CD8-positive, alpha-beta memory T cell (primary cell): ENCODE results near the gene NFYB. TPM values are rescaled to one million over a fixed set of nuclear protein-coding genes. Genes with fewer than 3 reads are reported as not detected.

Source experiments
- CTCF ChIA-PET: fragments of 350-600 bp; sonication (Branson Sonifier 250); formaldehyde crosslinking; loops from one replicate; lab custom pipeline; 2021; ENCODE audit warnings: antibody characterized with exemption; lab: Charles Lee
- POLR2A ChIA-PET: fragments of 350-600 bp; sonication (Branson Sonifier 250); formaldehyde crosslinking; loops from one replicate; lab custom pipeline; 2021; ENCODE audit warnings: antibody characterized with exemption; lab: Charles Lee
- DNase-seq, 5 donors: peaks; one replicate each; pipeline versions ENCODE4 v3.0.0 to v3.0.0-alpha.2; 2020 to 2022; ENCODE audit warnings: mixed read lengths in 1 of 5
- H3K27ac ChIP-seq: one replicate; pipeline ENCODE4 v1.7.0; 2013; ENCODE audit warnings: low read depth, mild to moderate bottlenecking, low read length, moderate library complexity
- H3K27me3 ChIP-seq: 2 replicates; pipeline ENCODE4 v1.7.0; 2013; ENCODE audit warnings: low read length, mild to moderate bottlenecking; ENCODE audit not compliant: insufficient read depth, poor library complexity, severe bottlenecking
- H3K36me3 ChIP-seq: 2 replicates; pipeline ENCODE4 v1.7.0; 2013; ENCODE audit warnings: mild to moderate bottlenecking, low read length, moderate library complexity; ENCODE audit not compliant: insufficient read depth
- H3K4me1 ChIP-seq: 2 replicates; pipeline ENCODE4 v1.7.0; 2013; ENCODE audit warnings: mild to moderate bottlenecking, low read length, moderate library complexity; ENCODE audit not compliant: insufficient read depth
- H3K4me3 ChIP-seq: 2 replicates; pipeline ENCODE4 v1.7.0; 2013; ENCODE audit warnings: mild to moderate bottlenecking, low read length
- H3K9me3 ChIP-seq: 2 replicates; pipeline ENCODE4 v1.7.0; 2013; ENCODE audit warnings: mild to moderate bottlenecking, low read length
- H3K27ac Mint-ChIP-seq, 8 donors: one replicate each; pipeline ENCODE4 v1.8.0; 2020 to 2021; ENCODE audit warnings: mixed read lengths in 8 of 8, mild to moderate bottlenecking in 6 of 8, inconsistent platforms in 3 of 8, moderate library complexity in 3 of 8
- H3K27me3 Mint-ChIP-seq, 2 donors: one replicate each; pipeline ENCODE4 v1.8.0; 2020 to 2021; ENCODE audit warnings: mixed read lengths in 2 of 2, mild to moderate bottlenecking in 1 of 2, moderate library complexity in 1 of 2
- H3K36me3 Mint-ChIP-seq, 3 donors: one replicate each; pipeline ENCODE4 v1.8.0; 2020 to 2021; ENCODE audit warnings: mixed read lengths in 3 of 3, inconsistent platforms in 1 of 3, mild to moderate bottlenecking in 1 of 3
- H3K4me1 Mint-ChIP-seq, 3 donors: one replicate each; pipeline ENCODE4 v1.8.0; 2020 to 2021; ENCODE audit warnings: mixed read lengths in 3 of 3, inconsistent platforms in 1 of 3, mild to moderate bottlenecking in 1 of 3
- H3K4me3 Mint-ChIP-seq, 7 donors: one replicate each; pipeline ENCODE4 v1.8.0; 2020 to 2021; ENCODE audit warnings: mixed read lengths in 7 of 7, mild to moderate bottlenecking in 6 of 7, moderate library complexity in 4 of 7, inconsistent platforms in 2 of 7
- H3K9me3 Mint-ChIP-seq, 5 donors: one replicate each; pipeline ENCODE4 v1.8.0; 2020 to 2022; ENCODE audit warnings: mixed read lengths in 5 of 5, mild to moderate bottlenecking in 3 of 5, moderate library complexity in 2 of 5, inconsistent platforms in 1 of 5
- polyA plus RNA-seq: library from polyadenylated mRNA; unstranded; fragments of 300-500 nt; fragmentation: Illumina TruSeq; gene quantifications from one replicate; pipeline ENCODE4 v1.2.3, GENCODE V29; 2021
- total RNA-seq, 2 experiments: library from RNA; stranded (reverse); gene quantifications; one replicate each; pipeline ENCODE4 v1.2.3, GENCODE V29; 2021

Gene NFYB
- total and polyA plus RNA-seq, 3 experiments from 2014 or later = 25.5 to 41.1 (median 27.5) TPM

DNA sequence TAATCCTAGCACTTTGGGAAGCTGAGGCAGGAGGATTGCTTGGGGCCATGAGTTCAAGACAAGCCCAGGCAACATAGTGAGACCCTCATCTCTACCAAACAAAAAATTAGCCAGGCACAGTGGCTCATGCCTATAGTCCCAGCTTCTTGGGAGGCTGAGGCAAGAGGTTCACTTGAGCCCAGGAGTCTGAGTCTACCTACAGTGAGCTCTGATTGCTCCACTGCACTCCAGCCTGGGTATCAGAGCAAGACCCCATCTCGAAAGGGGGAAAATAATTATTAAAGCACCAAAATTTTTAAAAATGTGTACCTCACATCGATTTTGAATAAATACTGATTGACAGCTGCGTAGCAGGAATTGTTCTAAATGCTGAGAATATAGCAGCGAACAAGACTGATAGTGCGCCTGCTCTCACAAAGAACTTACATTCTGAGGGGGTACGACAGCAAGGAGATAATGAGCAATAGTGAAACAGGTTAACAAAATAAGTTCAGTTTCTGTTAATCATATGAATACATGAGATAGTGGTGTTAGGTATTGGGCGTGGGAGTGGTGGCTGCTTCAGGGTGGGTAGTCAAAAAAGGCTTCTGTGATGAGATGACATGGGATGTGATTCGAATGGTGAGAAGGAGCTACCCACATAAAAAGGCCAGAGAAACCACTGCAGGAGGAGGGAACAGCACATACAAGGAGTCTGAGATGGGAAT is 54.1 kb downstream of the NFYB start:
- H3K4me3 Mint-ChIP-seq = no peak overlapping the region
- H3K36me3 ChIP-seq = peaks cover 11% of the 10 kb centered on the region
- no peaks in the 10 kb centered on the region for H3K9me3 Mint-ChIP-seq
- H3K27me3 ChIP-seq = no peaks in the 10 kb centered on the region
- H3K4me1 ChIP-seq = no peaks in the 10 kb centered on the region
- peak overlapping the region in 4 of 8 donors; percentile 30 to 64 (median 50) for H3K27ac Mint-ChIP-seq
- H3K4me3 ChIP-seq = no peak overlapping the region
- peaks cover 5 to 7% (median 7%) of the 10 kb centered on the region in 3 donors for H3K4me1 Mint-ChIP-seq
- POLR2A ChIA-PET = no interaction called here
- peaks cover 4 to 71% (median 29%) of the 10 kb centered on the region in 3 donors for H3K36me3 Mint-ChIP-seq
- no peak for DNase-seq
- no peaks in the 10 kb centered on the region for H3K9me3 ChIP-seq
- CTCF ChIA-PET = interaction anchor here (1.5 kb wide), 1 partner anchor 25 kb away, joined by 4 read pairs; no protein-coding TSS in a partner anchor
- no peak overlapping the region for H3K27ac ChIP-seq
- H3K27me3 Mint-ChIP-seq = no peaks in the 10 kb centered on the region

DNA sequence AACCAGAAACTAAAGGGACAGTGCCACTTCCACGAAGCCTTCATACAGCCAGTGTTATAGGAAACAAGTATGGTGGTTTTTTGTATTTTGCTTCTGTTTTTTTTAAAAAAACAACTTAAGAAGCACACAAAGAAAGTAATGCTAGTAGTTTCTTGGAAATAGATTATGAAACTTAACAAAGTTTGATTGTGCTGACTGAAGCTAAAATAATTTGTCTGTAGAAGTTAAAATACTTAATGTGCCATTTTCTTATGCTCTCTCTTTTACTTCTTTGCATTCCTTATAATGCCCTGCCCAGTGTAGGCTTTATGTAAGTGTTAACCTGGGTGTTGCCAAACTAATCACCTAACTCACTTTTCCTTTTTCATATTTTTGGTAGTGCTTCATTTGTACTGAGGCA is 57.2 kb downstream of the NFYB start:
- Histone ChIP-seq H3K27ac (no peak overlapping the region), H3K4me1 (no peaks in the 10 kb centered on the region), H3K36me3 (peaks cover 8% of the 10 kb centered on the region), H3K4me3 (no peak overlapping the region), H3K27me3 (no peaks in the 10 kb centered on the region), H3K9me3 (no peaks in the 10 kb centered on the region)
- ChIA-PET CTCF (no interaction called here), POLR2A (no interaction called here)
- peaks cover 4 to 63% (median 28%) of the 10 kb centered on the region in 3 donors for H3K36me3 Mint-ChIP-seq
- peaks cover 19 to 24% (median 19%) of the 10 kb centered on the region in 3 donors for H3K4me1 Mint-ChIP-seq
- H3K4me3 Mint-ChIP-seq = no peak overlapping the region
- no peaks in the 10 kb centered on the region for H3K27me3 Mint-ChIP-seq
- no peaks in the 10 kb centered on the region for H3K9me3 Mint-ChIP-seq
- H3K27ac Mint-ChIP-seq = peak overlapping the region in 1 of 8 donors; percentile 29
- no peak for DNase-seq

DNA sequence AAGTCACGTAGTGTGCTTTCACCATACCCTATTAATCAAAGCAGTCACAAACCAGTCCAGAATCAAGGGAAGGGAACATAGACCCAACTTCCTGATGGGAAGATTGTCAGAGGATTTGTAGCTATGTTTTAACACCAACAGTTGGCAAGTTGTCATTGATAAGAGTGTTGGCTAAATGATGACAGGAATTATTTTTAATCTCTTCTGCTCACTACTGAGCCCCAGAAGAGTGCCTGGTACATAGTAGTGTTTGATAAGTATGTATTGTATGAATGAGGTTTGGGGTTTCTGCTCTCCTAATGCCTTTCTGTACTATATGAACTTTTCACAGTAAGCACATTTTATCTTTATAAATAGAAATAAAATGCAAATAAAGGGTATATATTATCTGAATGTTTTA is 59.0 kb downstream of the NFYB start:
- no peak for DNase-seq
- Mint-ChIP-seq H3K36me3 (peaks cover 4 to 53% (median 19%) of the 10 kb centered on the region in 3 donors), H3K4me1 (peaks cover 15 to 28% (median 19%) of the 10 kb centered on the region in 3 donors), H3K27ac (no peak overlapping the region), H3K27me3 (no peaks in the 10 kb centered on the region), H3K9me3 (no peaks in the 10 kb centered on the region), H3K4me3 (peak overlapping the region in 1 of 7 donors; percentile 15)
- no peaks in the 10 kb centered on the region for H3K27me3 ChIP-seq
- no peaks in the 10 kb centered on the region for H3K4me1 ChIP-seq
- POLR2A ChIA-PET = no interaction called here
- no peak overlapping the region for H3K27ac ChIP-seq
- H3K4me3 ChIP-seq = no peak overlapping the region
- H3K36me3 ChIP-seq = peaks cover 8% of the 10 kb centered on the region
- H3K9me3 ChIP-seq = no peaks in the 10 kb centered on the region
- CTCF ChIA-PET = interaction anchor here (1.4 kb wide), 1 partner anchor 17 kb away, joined by 3 read pairs; no protein-coding TSS in a partner anchor

DNA sequence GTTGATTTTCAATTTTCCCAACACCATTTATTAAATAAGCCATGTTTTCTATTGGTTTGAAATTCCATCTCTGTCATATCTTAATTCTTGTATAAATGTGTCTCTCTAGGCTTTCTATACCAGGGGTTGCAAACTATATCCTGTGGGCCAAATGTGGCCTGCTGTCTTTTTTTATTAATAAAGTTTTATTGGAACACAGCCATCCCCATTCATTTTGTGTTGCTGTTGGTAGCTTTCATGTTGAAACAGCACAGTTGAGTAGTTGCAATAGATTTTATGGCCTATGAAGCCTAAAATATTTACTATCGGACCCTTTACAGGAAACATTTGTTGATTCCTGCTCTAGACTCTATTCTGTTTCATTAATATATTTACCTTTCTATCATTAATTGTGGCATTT is 64.3 kb downstream of the NFYB start:
- H3K27me3 Mint-ChIP-seq = no peaks in the 10 kb centered on the region
- Histone ChIP-seq H3K27ac (no peak overlapping the region), H3K4me1 (no peaks in the 10 kb centered on the region), H3K36me3 (no peaks in the 10 kb centered on the region), H3K27me3 (no peaks in the 10 kb centered on the region), H3K4me3 (no peak overlapping the region), H3K9me3 (no peaks in the 10 kb centered on the region)
- POLR2A ChIA-PET = no interaction called here
- no peak overlapping the region for H3K27ac Mint-ChIP-seq
- no peak for DNase-seq
- H3K4me3 Mint-ChIP-seq = no peak overlapping the region
- CTCF ChIA-PET = interaction anchor here (1.3 kb wide), 1 partner anchor 35 kb away, joined by 5 read pairs; no protein-coding TSS in a partner anchor
- no peaks in the 10 kb centered on the region for H3K9me3 Mint-ChIP-seq
- H3K4me1 Mint-ChIP-seq = peaks cover 20 to 37% (median 33%) of the 10 kb centered on the region in 3 donors
- peaks cover 0 to 47% (median 15%) of the 10 kb centered on the region in 3 donors for H3K36me3 Mint-ChIP-seq

DNA sequence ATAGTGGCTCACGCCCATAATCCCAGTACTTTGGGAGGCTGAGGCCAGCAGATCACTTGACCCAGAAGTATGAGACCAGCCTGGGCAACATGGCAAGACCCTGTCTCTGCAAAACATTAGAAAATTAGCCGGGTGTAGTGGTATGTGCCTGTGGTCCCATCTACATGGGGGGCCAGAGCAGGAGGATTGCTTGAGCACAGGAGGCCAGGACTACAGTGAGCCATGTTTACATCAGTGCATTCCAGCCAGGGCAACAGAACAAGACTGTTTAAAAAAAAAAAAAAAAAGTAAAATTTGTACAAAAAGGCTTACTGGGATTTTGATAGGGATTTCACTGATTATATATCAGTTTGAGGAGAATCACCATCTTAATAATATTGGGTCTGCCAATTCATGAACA is 65.9 kb downstream of the NFYB start:
- no peaks in the 10 kb centered on the region for H3K27me3 Mint-ChIP-seq
- H3K4me1 ChIP-seq = no peaks in the 10 kb centered on the region
- ChIA-PET POLR2A (no interaction called here), CTCF (no interaction called here)
- no peaks in the 10 kb centered on the region for H3K9me3 Mint-ChIP-seq
- H3K9me3 ChIP-seq = no peaks in the 10 kb centered on the region
- no peak for DNase-seq
- no peak overlapping the region for H3K4me3 Mint-ChIP-seq
- H3K27me3 ChIP-seq = no peaks in the 10 kb centered on the region
- no peak overlapping the region for H3K27ac ChIP-seq
- peaks cover 0 to 50% (median 20%) of the 10 kb centered on the region in 3 donors for H3K36me3 Mint-ChIP-seq
- peaks cover 24 to 49% (median 40%) of the 10 kb centered on the region in 3 donors for H3K4me1 Mint-ChIP-seq
- no peak overlapping the region for H3K4me3 ChIP-seq
- H3K36me3 ChIP-seq = peaks cover 3% of the 10 kb centered on the region
- no peak overlapping the region for H3K27ac Mint-ChIP-seq

Other genes starting within 250 kb of the NFYB start
- 100 to 1,000 TPM; 461 to 488 TPM for gene HSP90B1, start 207.8 kb downstream of the NFYB start, total RNA-seq
- gene HSP90B1, start 207.8 kb downstream of the NFYB start, polyA plus RNA-seq = 348 TPM
- 10 to 100 TPM; 51.2 to 52.6 TPM for gene TDG, start 172.3 kb downstream of the NFYB start, total RNA-seq
- 24.1 TPM for gene TDG, start 172.3 kb downstream of the NFYB start, polyA plus RNA-seq
- gene GLT8D2, start 88.0 kb downstream of the NFYB start, total RNA-seq = under 1 TPM in 1 of 2 experiments, not detected in 1; 0.11 TPM
- not detected for gene GLT8D2, start 88.0 kb downstream of the NFYB start, polyA plus RNA-seq
- 10 to 100 TPM; 12.5 to 13.0 TPM for gene HCFC2, start 73.7 kb downstream of the NFYB start, total RNA-seq
- 8.5 TPM for gene HCFC2, start 73.7 kb downstream of the NFYB start, polyA plus RNA-seq
- 100 to 1,000 TPM; 103 to 107 TPM for gene TXNRD1, start 77.6 kb upstream of the NFYB start, total RNA-seq
- 30.6 TPM for gene TXNRD1, start 77.6 kb upstream of the NFYB start, polyA plus RNA-seq
- gene EID3, start 165.5 kb upstream of the NFYB start, total RNA-seq = 1 to 10 TPM; 7.7 to 8.3 TPM
- 13.5 TPM for gene EID3, start 165.5 kb upstream of the NFYB start, polyA plus RNA-seq